NB4 (cell line): ENCODE measurements around the gene COMMD1.

Source experiments
- CTCF ChIP-seq: IDR thresholded peaks from one replicate; pipeline ENCODE4 v1.5.1; 2012; ENCODE audit warnings: low read depth, low read length
- MAX ChIP-seq: IDR thresholded peaks from 2 replicates; pipeline ENCODE4 v1.6.1; 2011; ENCODE audit warnings: low read depth, low read length
- MYC ChIP-seq: IDR thresholded peaks from 2 replicates; pipeline ENCODE4 v1.6.1; 2011; ENCODE audit warnings: low read depth, low read length
- POLR2A ChIP-seq: IDR thresholded peaks from 2 replicates; pipeline ENCODE4 v1.6.1; 2011; ENCODE audit warnings: mild to moderate bottlenecking; ENCODE audit not compliant: insufficient read length; ENCODE audit errors: extremely low read depth

- TF ChIP-seq MAX = no peak
- no peak for TF ChIP-seq CTCF
- no peak for TF ChIP-seq POLR2A
- no peak for TF ChIP-seq MYC
These were observed 242.3 kb downstream of the COMMD1 start for GRCh38 chr2:62147610-62148301.
